ENCODE data around the gene DBN1.

Gene DBN1

GRCh38 chr5:177477701-177478477, 4.5 kb upstream of the DBN1 start:
- H3K4me3 ChIP-seq (ENCODE audit: low read depth, low read length) = no peak overlapping the region

GRCh38 chr5:177476531-177477233, 3.2 kb upstream of the DBN1 start:
- TF ChIP-seq CTCF (IDR thresholded peaks at IDR 0.05; ENCODE audit: borderline replicate concordance, insufficient read depth, low read depth, low read length) = no peak
- H3K4me3 ChIP-seq (ENCODE audit: low read depth, low read length) = no peak overlapping the region

More at GRCh38 chr5:177477701-177478477, 4.5 kb upstream of the DBN1 start:
- TF ChIP-seq CTCF (IDR thresholded peaks at IDR 0.05; ENCODE audit: borderline replicate concordance, insufficient read depth, low read depth, low read length) = no peak

GRCh38 chr5:177475563-177476427, 2.4 kb upstream of the DBN1 start:
- TF ChIP-seq CTCF (IDR thresholded peaks at IDR 0.05; ENCODE audit: borderline replicate concordance, insufficient read depth, low read depth, low read length) = no peak
- H3K4me3 ChIP-seq (ENCODE audit: low read depth, low read length) = no peak overlapping the region

GRCh38 chr5:177474846-177475562, 1.6 kb upstream of the DBN1 start:
- TF ChIP-seq CTCF (IDR thresholded peaks at IDR 0.05; ENCODE audit: borderline replicate concordance, insufficient read depth, low read depth, low read length) = no peak

GRCh38 chr5:177474002-177474476, 605 bp upstream of the DBN1 start:
- TF ChIP-seq CTCF (IDR thresholded peaks at IDR 0.05; ENCODE audit: borderline replicate concordance, insufficient read depth, low read depth, low read length) = no peak
- no peak overlapping the region for H3K4me3 ChIP-seq (ENCODE audit: low read depth, low read length)

More at GRCh38 chr5:177474846-177475562, 1.6 kb upstream of the DBN1 start:
- no peak overlapping the region for H3K4me3 ChIP-seq (ENCODE audit: low read depth, low read length)

All from GM12875 (cell line).